ENCODE measurements around the gene MDM4.
"Not testable (repeated sequence)": the region's sequence is repeated elsewhere in the genome, so short reads cannot be mapped to it uniquely, and the experiment has no call there.

MDM4 gene

GRCh38 chr1:204517382-204517781, 1.2 kb downstream of the MDM4 start:
- DNase-seq (ENCODE audit: low spot score): not testable (repeated sequence)

- no peak for DNase-seq (ENCODE audit: low spot score)
These were observed 4.9 kb downstream of the MDM4 start for GRCh38 chr1:204520834-204521709.

- DNase-seq (ENCODE audit: low spot score): not testable (repeated sequence)
These were observed 5.8 kb downstream of the MDM4 start for GRCh38 chr1:204521941-204522521.

- no peak for DNase-seq (ENCODE audit: low spot score)
These were observed 7.5 kb downstream of the MDM4 start for GRCh38 chr1:204523605-204524215.

GRCh38 chr1:204524986-204525385, 8.8 kb downstream of the MDM4 start:
- DNase-seq (ENCODE audit: low spot score): no peak

- DNase-seq (ENCODE audit: low spot score): no peak
These were observed 12.0 kb downstream of the MDM4 start for GRCh38 chr1:204528241-204528640.

GRCh38 chr1:204528677-204529076, 12.5 kb downstream of the MDM4 start:
- DNase-seq (ENCODE audit: low spot score): no peak

GRCh38 chr1:204529371-204529895, 13.2 kb downstream of the MDM4 start:
- DNase-seq (ENCODE audit: low spot score): no peak

- no peak for DNase-seq (ENCODE audit: low spot score)
These were observed 14.7 kb downstream of the MDM4 start for GRCh38 chr1:204530932-204531331.

- DNase-seq (ENCODE audit: low spot score): no peak
These were observed 16.6 kb downstream of the MDM4 start for GRCh38 chr1:204532832-204533231.

GRCh38 chr1:204541626-204542025, 25.4 kb downstream of the MDM4 start:
- DNase-seq (ENCODE audit: low spot score): no peak

GRCh38 chr1:204544321-204544720, 28.1 kb downstream of the MDM4 start:
- no peak for DNase-seq (ENCODE audit: low spot score)

- DNase-seq (ENCODE audit: low spot score): no peak
These were observed 29.0 kb downstream of the MDM4 start for GRCh38 chr1:204545202-204545601.

- DNase-seq (ENCODE audit: low spot score): no peak
These were observed 29.7 kb downstream of the MDM4 start for GRCh38 chr1:204545881-204546280.

- no peak for DNase-seq (ENCODE audit: low spot score)
These were observed 32.1 kb downstream of the MDM4 start for GRCh38 chr1:204548265-204548664.

- DNase-seq (ENCODE audit: low spot score): no peak
These were observed 33.1 kb downstream of the MDM4 start for GRCh38 chr1:204549313-204549712.

GRCh38 chr1:204550926-204551325, 34.7 kb downstream of the MDM4 start:
- DNase-seq (ENCODE audit: low spot score): no peak

- DNase-seq (ENCODE audit: low spot score): no peak
These were observed 40.3 kb downstream of the MDM4 start for GRCh38 chr1:204556458-204557052.

GRCh38 chr1:204558467-204558866, 42.3 kb downstream of the MDM4 start:
- DNase-seq (ENCODE audit: low spot score): no peak

GRCh38 chr1:204560002-204560401, 43.8 kb downstream of the MDM4 start:
- not testable (repeated sequence) for DNase-seq (ENCODE audit: low spot score)

GRCh38 chr1:204560590-204561150, 44.5 kb downstream of the MDM4 start:
- DNase-seq (ENCODE audit: low spot score): peak; percentile 21

Measured in HuH-7 (cell line).